GM12878 (cell line): ENCODE data around the gene FGD4.

Source experiments
- CTCF ChIP-seq, 3 experiments: IDR thresholded peaks in 2 of 3; conservative IDR thresholded peaks in 1 of 3; 2 replicates each; pipeline ENCODE4 v1.5.1; 2011; ENCODE audit warnings: low read depth in 3 of 3, low read length in 3 of 3, mild to moderate bottlenecking in 3 of 3, control low read depth in 2 of 3, moderate library complexity in 2 of 3, inconsistent platforms in 1 of 3, mixed read lengths in 1 of 3; ENCODE audit not compliant: control insufficient read depth in 2 of 3, insufficient read depth in 1 of 3; ENCODE audit errors: extremely low read depth in 1 of 3
- EP300 ChIP-seq, 2 experiments: fragments of 150-350 bp in 1 of 2; IDR thresholded peaks; 2 replicates each; pipeline ENCODE4 v1.6.1; 2011 to 2012; ENCODE audit warnings: low read depth in 2 of 2, low read length in 2 of 2, borderline replicate concordance in 1 of 2, improper control_type of control experiment in 1 of 2, inconsistent platforms in 1 of 2; ENCODE audit not compliant: control insufficient read depth in 1 of 2
- JUNB ChIP-seq: IDR thresholded peaks from 2 replicates; pipeline ENCODE4 v1.6.1; 2016; ENCODE audit warnings: antibody characterized with exemption, mild to moderate bottlenecking
- MYC ChIP-seq: IDR thresholded peaks from 2 replicates; pipeline ENCODE4 v1.6.1; 2011; ENCODE audit warnings: mild to moderate bottlenecking, low read length, moderate library complexity, inconsistent platforms; ENCODE audit not compliant: insufficient read depth, insufficient replicate concordance, insufficient read length, severe bottlenecking
- NFYB ChIP-seq: IDR thresholded peaks from 2 replicates; pipeline ENCODE4 v1.6.1; 2011; ENCODE audit warnings: low read depth, mild to moderate bottlenecking, low read length, improper control_type of control experiment, moderate library complexity; ENCODE audit not compliant: insufficient read depth
- POLR2A ChIP-seq: IDR thresholded peaks from 2 replicates; pipeline ENCODE4 v1.6.1; 2011; ENCODE audit warnings: low read depth, mild to moderate bottlenecking, low read length
- RAD51 ChIP-seq: fragments of 450-650 bp; IDR thresholded peaks from 2 replicates; pipeline ENCODE4 v1.6.1; 2016; ENCODE audit warnings: moderate library complexity, mild to moderate bottlenecking, inconsistent platforms
- RCOR1 ChIP-seq: conservative IDR thresholded peaks from 2 replicates; pipeline ENCODE4 v1.6.1; 2012; ENCODE audit warnings: low read depth, low read length, improper control_type of control experiment
- SP1 ChIP-seq: IDR thresholded peaks from one replicate; pipeline ENCODE4 v1.6.1; 2011; ENCODE audit warnings: low read depth, low read length
- SREBF1 ChIP-seq: IDR thresholded peaks from 2 replicates; pipeline ENCODE4 v1.6.1; 2012; ENCODE audit warnings: mild to moderate bottlenecking, low read length

DNA sequence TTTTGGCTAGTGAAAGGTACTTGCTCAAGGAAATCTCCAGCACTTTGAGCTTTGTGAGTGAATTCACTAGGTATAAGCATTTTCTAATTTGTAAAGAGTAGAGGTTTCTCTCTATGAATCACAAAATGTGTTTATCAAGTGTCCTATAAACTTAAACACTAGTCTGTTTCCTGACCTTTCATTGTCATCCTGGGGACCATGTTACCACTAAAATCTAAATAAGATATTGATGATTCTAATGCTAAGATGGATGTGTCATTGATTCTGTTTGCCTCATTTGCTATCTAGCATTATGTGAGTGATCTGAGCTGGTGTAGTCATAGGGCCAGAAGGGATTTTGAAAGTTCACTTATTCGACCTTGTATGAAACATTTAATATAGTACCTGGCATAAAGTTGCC lies 199.3 kb downstream of the FGD4 start:
- TF ChIP-seq JUNB (no peak), CTCF (IDR thresholded peaks at IDR 0.05 in 2 of 3, conservative IDR thresholded peaks at IDR 0.05 in 1 of 3; ENCODE audit: control insufficient read depth in 2 of 3, extremely low read depth in 1 of 3, insufficient read depth in 1 of 3, low read depth in 3 of 3, low read length in 3 of 3) (no peak), RCOR1 (no peak), RAD51 (no peak), MYC (no peak), SREBF1 (no peak), EP300 (IDR thresholded peaks at IDR 0.05; ENCODE audit: borderline replicate concordance in 1 of 2, control insufficient read depth in 1 of 2, low read depth in 2 of 2, low read length in 2 of 2) (no peak), POLR2A (no peak), SP1 (no peak), NFYB (no peak)
